HG02588 (cell line): Measurements from ENCODE around the gene SEC31B.

Experiments used
- ATAC-seq: cut with Tn5 transposase; IDR thresholded peaks from one replicate; pipeline ENCODE4 v1.9.1; 2021; ENCODE audit warnings: mild to moderate bottlenecking, moderate library complexity; ENCODE audit not compliant: unreplicated experiment

The SEC31B gene

GRCh38 chr10:100448951-100449350 lies 70.7 kb downstream of the SEC31B start:
- no peak for ATAC-seq

DNA sequence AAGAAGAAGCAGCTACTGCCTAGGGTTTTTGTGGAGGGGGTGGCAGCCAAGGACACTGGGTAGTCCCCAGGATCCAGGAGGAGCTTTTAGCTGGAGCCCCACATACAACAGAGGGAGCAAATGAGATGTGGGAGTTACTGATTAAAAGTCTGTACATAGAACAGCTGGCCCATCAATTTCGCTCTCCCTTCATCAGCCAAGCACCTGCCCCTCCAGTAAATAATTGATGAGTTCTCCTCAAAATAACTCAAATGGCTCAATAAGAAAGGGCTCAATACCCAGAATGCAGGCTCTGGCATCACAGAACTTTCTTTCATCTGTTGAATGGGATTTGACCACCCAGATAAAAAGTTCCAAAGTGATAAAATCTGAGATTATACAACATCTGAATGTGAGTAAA lies 72.0 kb downstream of the SEC31B start:
- ATAC-seq, result no peak

- no peak for ATAC-seq
Measured at GRCh38 chr10:100446130-100446761, 73.4 kb downstream of the SEC31B start.

GRCh38 chr10:100442548-100442947 lies 77.1 kb downstream of the SEC31B start:
- ATAC-seq, result no peak

DNA sequence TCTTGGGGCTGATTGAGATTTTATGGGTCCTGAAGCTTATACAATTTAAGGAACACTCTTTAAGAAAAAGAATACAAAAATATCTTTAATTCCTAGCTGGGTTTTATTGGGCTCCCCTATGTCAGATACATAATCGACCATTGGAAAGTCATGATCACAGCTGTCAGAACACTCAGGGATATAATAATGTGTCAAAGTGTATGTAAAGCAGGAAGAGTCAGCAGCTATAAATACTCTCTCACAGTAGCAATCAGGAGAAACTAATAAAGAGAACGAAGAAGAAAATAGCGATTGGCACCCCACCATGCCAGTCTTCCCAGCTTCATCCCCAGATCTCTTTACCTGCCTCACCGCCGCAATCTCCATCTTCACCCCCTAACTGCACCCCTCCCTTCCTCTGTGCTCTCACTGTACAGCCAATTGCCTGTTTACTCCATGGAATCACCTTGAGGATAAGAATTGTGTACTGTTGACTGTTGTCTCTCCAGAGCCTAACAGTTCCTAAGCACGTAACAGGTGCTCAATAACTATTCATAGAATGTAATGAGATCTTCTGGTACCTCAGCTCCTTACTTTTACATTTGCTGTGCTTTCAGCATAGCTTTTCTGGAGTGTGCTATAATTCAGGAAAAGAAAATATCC lies 80.9 kb downstream of the SEC31B start:
- ATAC-seq, result no peak
